OCI-LY1 (cell line): ENCODE data around the gene CD3G.

Experiments
- EZH2 ChIP-seq: fragments of 200-600 bp; sonication (generic), shearing (Covaris generic); IDR thresholded peaks from 2 replicates; pipeline ENCODE4 v1.8.0; 2017; ENCODE audit warnings: borderline replicate concordance, mixed run types, mild to moderate bottlenecking, antibody characterized with exemption, low read length, moderate library complexity, mixed read lengths
- TF ChIP-seq, protein P1 (sequence below): fragments of 200-600 bp; sonication (generic), shearing (Covaris generic); IDR thresholded peaks from 2 replicates; pipeline ENCODE4 v1.5.1; 2017; ENCODE audit warnings: mild to moderate bottlenecking, antibody characterized with exemption, low read length, moderate library complexity, mixed read lengths

DNA sequence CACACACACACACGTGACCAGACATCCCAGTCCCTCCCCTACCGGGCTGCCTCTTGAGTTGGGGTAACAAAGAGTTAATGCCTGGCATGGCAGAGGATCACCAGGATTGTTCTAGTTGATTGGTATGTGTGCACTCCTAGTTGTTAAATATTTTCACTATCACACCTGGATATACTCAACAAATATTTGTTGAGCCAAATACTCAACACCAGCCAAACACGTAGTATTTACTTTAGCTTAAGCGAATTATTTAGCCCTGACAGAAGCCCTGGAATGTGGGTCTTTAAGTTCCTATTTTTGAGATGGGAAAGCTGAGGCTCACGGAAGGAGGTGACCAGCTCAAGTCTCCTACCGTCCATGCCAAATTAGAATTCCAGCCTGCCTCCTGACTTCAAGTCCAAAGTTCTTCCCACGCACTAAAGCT lies 29.1 kb upstream of the CD3G start:
- TF ChIP-seq, protein P1, sequence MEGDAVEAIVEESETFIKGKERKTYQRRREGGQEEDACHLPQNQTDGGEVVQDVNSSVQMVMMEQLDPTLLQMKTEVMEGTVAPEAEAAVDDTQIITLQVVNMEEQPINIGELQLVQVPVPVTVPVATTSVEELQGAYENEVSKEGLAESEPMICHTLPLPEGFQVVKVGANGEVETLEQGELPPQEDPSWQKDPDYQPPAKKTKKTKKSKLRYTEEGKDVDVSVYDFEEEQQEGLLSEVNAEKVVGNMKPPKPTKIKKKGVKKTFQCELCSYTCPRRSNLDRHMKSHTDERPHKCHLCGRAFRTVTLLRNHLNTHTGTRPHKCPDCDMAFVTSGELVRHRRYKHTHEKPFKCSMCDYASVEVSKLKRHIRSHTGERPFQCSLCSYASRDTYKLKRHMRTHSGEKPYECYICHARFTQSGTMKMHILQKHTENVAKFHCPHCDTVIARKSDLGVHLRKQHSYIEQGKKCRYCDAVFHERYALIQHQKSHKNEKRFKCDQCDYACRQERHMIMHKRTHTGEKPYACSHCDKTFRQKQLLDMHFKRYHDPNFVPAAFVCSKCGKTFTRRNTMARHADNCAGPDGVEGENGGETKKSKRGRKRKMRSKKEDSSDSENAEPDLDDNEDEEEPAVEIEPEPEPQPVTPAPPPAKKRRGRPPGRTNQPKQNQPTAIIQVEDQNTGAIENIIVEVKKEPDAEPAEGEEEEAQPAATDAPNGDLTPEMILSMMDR: no peak
- no peak for TF ChIP-seq EZH2
